Liver (tissue), 3 donors: Measurements from ENCODE around the gene C6orf120.

Experiments
- EGR1 ChIP-seq, 2 donors: IDR thresholded peaks; 2 replicates each; pipeline ENCODE4 v1.6.1; 2016 to 2018; ENCODE audit warnings: antibody characterized with exemption in 2 of 2, low read depth in 2 of 2
- JUND ChIP-seq, 2 donors: IDR thresholded peaks; 2 replicates each; pipeline ENCODE4 v1.6.1; 2016; ENCODE audit warnings: antibody characterized with exemption in 2 of 2
- RAD21 ChIP-seq, 2 donors: IDR thresholded peaks; 2 replicates each; pipeline ENCODE4 v1.6.1; 2016; ENCODE audit warnings: antibody characterized with exemption in 2 of 2, mild to moderate bottlenecking in 2 of 2
- SP1 ChIP-seq: IDR thresholded peaks from 2 replicates; pipeline ENCODE4 v1.6.1; 2018; ENCODE audit warnings: antibody characterized with exemption, mild to moderate bottlenecking
- TAF1 ChIP-seq: conservative IDR thresholded peaks from 2 replicates; pipeline ENCODE4 v1.6.1; 2016; ENCODE audit warnings: antibody characterized with exemption, mild to moderate bottlenecking
- TF ChIP-seq, protein P1 (sequence below): fragments of 150-350 bp; IDR thresholded peaks from 2 replicates; pipeline ENCODE4 v1.5.1; 2017; ENCODE audit warnings: improper control_type of control experiment, low read depth, low read length; ENCODE audit not compliant: missing input control
- TF ChIP-seq, protein P2 (sequence below): IDR thresholded peaks from 2 replicates; pipeline ENCODE4 v1.6.1; 2016; ENCODE audit warnings: antibody characterized with exemption
- TF ChIP-seq, protein P3 (sequence below): IDR thresholded peaks from 2 replicates; pipeline ENCODE4 v1.6.1; 2016; ENCODE audit warnings: antibody characterized with exemption, mild to moderate bottlenecking
- donor health status: healthy.
- donor health status: healthy.

DNA sequence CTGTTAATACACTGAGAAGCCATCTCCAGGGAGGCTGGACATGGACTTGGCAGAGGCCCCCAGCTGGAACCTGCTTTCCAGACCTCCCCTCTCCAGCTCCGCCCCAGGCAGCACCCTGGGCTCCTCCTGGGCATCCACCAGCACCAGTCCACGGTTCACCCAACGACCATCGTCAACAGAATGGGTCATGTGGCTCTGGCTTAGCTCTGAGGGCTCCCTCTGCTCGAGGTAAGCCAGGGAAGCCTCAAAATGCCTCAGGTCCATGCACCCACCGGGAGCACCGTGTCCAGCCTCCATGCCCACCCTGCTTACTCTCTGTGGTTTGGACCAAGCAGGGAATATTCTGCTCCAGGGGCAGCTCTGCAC is 40.6 kb upstream of the C6orf120 start:
- TF ChIP-seq, protein P1, sequence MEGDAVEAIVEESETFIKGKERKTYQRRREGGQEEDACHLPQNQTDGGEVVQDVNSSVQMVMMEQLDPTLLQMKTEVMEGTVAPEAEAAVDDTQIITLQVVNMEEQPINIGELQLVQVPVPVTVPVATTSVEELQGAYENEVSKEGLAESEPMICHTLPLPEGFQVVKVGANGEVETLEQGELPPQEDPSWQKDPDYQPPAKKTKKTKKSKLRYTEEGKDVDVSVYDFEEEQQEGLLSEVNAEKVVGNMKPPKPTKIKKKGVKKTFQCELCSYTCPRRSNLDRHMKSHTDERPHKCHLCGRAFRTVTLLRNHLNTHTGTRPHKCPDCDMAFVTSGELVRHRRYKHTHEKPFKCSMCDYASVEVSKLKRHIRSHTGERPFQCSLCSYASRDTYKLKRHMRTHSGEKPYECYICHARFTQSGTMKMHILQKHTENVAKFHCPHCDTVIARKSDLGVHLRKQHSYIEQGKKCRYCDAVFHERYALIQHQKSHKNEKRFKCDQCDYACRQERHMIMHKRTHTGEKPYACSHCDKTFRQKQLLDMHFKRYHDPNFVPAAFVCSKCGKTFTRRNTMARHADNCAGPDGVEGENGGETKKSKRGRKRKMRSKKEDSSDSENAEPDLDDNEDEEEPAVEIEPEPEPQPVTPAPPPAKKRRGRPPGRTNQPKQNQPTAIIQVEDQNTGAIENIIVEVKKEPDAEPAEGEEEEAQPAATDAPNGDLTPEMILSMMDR, result no peak
- TF ChIP-seq, protein P2, sequence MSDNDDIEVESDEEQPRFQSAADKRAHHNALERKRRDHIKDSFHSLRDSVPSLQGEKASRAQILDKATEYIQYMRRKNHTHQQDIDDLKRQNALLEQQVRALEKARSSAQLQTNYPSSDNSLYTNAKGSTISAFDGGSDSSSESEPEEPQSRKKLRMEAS, result no peak
- TF ChIP-seq SP1 (no peak), JUND (IDR thresholded peaks at IDR 0.05) (no peak), RAD21 (IDR thresholded peaks at IDR 0.05) (no peak), EGR1 (IDR thresholded peaks at IDR 0.05; ENCODE audit: low read depth in 2 of 2) (no peak), TAF1 (no peak)
- TF ChIP-seq, protein P3, sequence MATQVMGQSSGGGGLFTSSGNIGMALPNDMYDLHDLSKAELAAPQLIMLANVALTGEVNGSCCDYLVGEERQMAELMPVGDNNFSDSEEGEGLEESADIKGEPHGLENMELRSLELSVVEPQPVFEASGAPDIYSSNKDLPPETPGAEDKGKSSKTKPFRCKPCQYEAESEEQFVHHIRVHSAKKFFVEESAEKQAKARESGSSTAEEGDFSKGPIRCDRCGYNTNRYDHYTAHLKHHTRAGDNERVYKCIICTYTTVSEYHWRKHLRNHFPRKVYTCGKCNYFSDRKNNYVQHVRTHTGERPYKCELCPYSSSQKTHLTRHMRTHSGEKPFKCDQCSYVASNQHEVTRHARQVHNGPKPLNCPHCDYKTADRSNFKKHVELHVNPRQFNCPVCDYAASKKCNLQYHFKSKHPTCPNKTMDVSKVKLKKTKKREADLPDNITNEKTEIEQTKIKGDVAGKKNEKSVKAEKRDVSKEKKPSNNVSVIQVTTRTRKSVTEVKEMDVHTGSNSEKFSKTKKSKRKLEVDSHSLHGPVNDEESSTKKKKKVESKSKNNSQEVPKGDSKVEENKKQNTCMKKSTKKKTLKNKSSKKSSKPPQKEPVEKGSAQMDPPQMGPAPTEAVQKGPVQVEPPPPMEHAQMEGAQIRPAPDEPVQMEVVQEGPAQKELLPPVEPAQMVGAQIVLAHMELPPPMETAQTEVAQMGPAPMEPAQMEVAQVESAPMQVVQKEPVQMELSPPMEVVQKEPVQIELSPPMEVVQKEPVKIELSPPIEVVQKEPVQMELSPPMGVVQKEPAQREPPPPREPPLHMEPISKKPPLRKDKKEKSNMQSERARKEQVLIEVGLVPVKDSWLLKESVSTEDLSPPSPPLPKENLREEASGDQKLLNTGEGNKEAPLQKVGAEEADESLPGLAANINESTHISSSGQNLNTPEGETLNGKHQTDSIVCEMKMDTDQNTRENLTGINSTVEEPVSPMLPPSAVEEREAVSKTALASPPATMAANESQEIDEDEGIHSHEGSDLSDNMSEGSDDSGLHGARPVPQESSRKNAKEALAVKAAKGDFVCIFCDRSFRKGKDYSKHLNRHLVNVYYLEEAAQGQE, result no peak
